Thoracic aorta (tissue), 2 donors: ENCODE results near the gene MAGI1. TPM values are rescaled to one million over a fixed set of nuclear protein-coding genes. Genes with fewer than 3 reads are reported as not detected.

Source experiments
- ATAC-seq: fragments of 150-250 bp; one replicate; pipeline ENCODE4 v1.8.0; 2017; ENCODE audit warnings: low read depth; ENCODE audit not compliant: insufficient number of reproducible peaks, low FRiP score
- DNase-seq: peaks from one replicate; pipeline ENCODE4 v3.0.0-alpha.2; 2020; ENCODE audit warnings: low spot score
- H3K27ac ChIP-seq, 2 donors: fragments of 200-600 bp; sonication (generic); 1 replicate in 1 of 2; 2 replicates in 1 of 2; pipeline ENCODE4 v1.5.1; 2016; ENCODE audit warnings: mild to moderate bottlenecking in 2 of 2, moderate library complexity in 2 of 2
- H3K27me3 ChIP-seq: fragments of 200-600 bp; sonication (generic); replicated peaks from 2 replicates; pipeline ENCODE4 v1.6.0; 2016; ENCODE audit warnings: mild to moderate bottlenecking; ENCODE audit not compliant: insufficient read depth
- H3K36me3 ChIP-seq: fragments of 200-600 bp; sonication (generic); one replicate; pipeline ENCODE4 v1.5.1; 2016
- H3K4me1 ChIP-seq, 2 donors: fragments of 200-600 bp; sonication (generic); 1 replicate in 1 of 2; 2 replicates in 1 of 2; pipeline versions ENCODE4 v1.5.1 to v1.6.0; 2016; ENCODE audit warnings: low read depth in 2 of 2, mild to moderate bottlenecking in 1 of 2; ENCODE audit not compliant: control insufficient read depth in 1 of 2
- H3K4me3 ChIP-seq: fragments of 200-600 bp; sonication (generic); 2 replicates; pipeline ENCODE4 v1.5.1; 2016; ENCODE audit warnings: mild to moderate bottlenecking
- H3K9me3 ChIP-seq: fragments of 200-600 bp; sonication (generic); 2 replicates; pipeline ENCODE4 v1.5.1; 2016
- CTCF ChIP-seq: fragments of 200-600 bp; sonication (generic); IDR thresholded peaks from one replicate; pipeline ENCODE4 v1.5.1; 2019; ENCODE audit warnings: antibody characterized with exemption
- total RNA-seq, 2 donors: library from RNA; depleted of rRNA; stranded (reverse); fragments of >200 nt; gene quantifications; one replicate each; pipeline versions ENCODE4 v1.1.0 to v1.2.3, GENCODE V29; 2016

The MAGI1 gene
- total RNA-seq, 2 donors from 2014 or later: 48.2 to 88.5 TPM

GRCh38 chr3:65588884-65589283 is 449.8 kb downstream of the MAGI1 start:
- no peak for TF ChIP-seq CTCF
- Histone ChIP-seq H3K36me3 (no peaks in the 10 kb centered on the region), H3K27me3 (no peaks in the 10 kb centered on the region), H3K4me1 (peaks cover 0 to 3% of the 10 kb centered on the region in 2 donors), H3K27ac (no peak overlapping the region), H3K9me3 (no peaks in the 10 kb centered on the region), H3K4me3 (no peak overlapping the region)
- DNase-seq (no peak), ATAC-seq (no peak)

- ATAC-seq (no peak), DNase-seq (no peak)
- no peak overlapping the region for H3K27ac ChIP-seq
- H3K4me1 ChIP-seq: peaks cover 0 to 11% of the 10 kb centered on the region in 2 donors
- H3K27me3 ChIP-seq: no peaks in the 10 kb centered on the region
- no peaks in the 10 kb centered on the region for H3K9me3 ChIP-seq
- H3K4me3 ChIP-seq: no peak overlapping the region
- no peaks in the 10 kb centered on the region for H3K36me3 ChIP-seq
- TF ChIP-seq CTCF: no peak
Observed at GRCh38 chr3:65587650-65588439, 450.9 kb downstream of the MAGI1 start.

GRCh38 chr3:65584913-65585312 is 453.8 kb downstream of the MAGI1 start:
- H3K27ac ChIP-seq: no peak overlapping the region
- ATAC-seq (no peak), DNase-seq (no peak)
- H3K4me3 ChIP-seq: no peak overlapping the region
- no peaks in the 10 kb centered on the region for H3K27me3 ChIP-seq
- peaks cover 0 to 11% of the 10 kb centered on the region in 2 donors for H3K4me1 ChIP-seq
- no peak for TF ChIP-seq CTCF
- no peaks in the 10 kb centered on the region for H3K36me3 ChIP-seq
- H3K9me3 ChIP-seq: no peaks in the 10 kb centered on the region

- H3K36me3 ChIP-seq: no peaks in the 10 kb centered on the region
- no peaks in the 10 kb centered on the region for H3K9me3 ChIP-seq
- TF ChIP-seq CTCF: no peak
- no peak overlapping the region for H3K27ac ChIP-seq
- ATAC-seq (no peak), DNase-seq (no peak)
- H3K4me1 ChIP-seq: peaks cover 0 to 11% of the 10 kb centered on the region in 2 donors
- H3K27me3 ChIP-seq: no peaks in the 10 kb centered on the region
- H3K4me3 ChIP-seq: no peak overlapping the region
Observed at GRCh38 chr3:65584002-65584401, 454.7 kb downstream of the MAGI1 start.

- ATAC-seq (no peak), DNase-seq (no peak)
- Histone ChIP-seq H3K27ac (no peak overlapping the region), H3K27me3 (no peaks in the 10 kb centered on the region), H3K4me3 (no peak overlapping the region), H3K9me3 (no peaks in the 10 kb centered on the region), H3K36me3 (no peaks in the 10 kb centered on the region), H3K4me1 (peaks cover 0 to 16% of the 10 kb centered on the region in 2 donors)
- TF ChIP-seq CTCF: no peak
Observed at GRCh38 chr3:65583188-65583587, 455.5 kb downstream of the MAGI1 start.
